CD1c-positive myeloid dendritic cell (primary cell): ENCODE results near the gene GPR137.
"Not testable (repeated sequence)": the region's sequence is repeated elsewhere in the genome, so short reads cannot be mapped to it uniquely, and the experiment has no call there.

Experiments
- DNase-seq: peaks from one replicate; pipeline ENCODE4 v3.0.0-alpha.2; 2016; ENCODE audit errors: extremely low spot score

GPR137 gene

DNA sequence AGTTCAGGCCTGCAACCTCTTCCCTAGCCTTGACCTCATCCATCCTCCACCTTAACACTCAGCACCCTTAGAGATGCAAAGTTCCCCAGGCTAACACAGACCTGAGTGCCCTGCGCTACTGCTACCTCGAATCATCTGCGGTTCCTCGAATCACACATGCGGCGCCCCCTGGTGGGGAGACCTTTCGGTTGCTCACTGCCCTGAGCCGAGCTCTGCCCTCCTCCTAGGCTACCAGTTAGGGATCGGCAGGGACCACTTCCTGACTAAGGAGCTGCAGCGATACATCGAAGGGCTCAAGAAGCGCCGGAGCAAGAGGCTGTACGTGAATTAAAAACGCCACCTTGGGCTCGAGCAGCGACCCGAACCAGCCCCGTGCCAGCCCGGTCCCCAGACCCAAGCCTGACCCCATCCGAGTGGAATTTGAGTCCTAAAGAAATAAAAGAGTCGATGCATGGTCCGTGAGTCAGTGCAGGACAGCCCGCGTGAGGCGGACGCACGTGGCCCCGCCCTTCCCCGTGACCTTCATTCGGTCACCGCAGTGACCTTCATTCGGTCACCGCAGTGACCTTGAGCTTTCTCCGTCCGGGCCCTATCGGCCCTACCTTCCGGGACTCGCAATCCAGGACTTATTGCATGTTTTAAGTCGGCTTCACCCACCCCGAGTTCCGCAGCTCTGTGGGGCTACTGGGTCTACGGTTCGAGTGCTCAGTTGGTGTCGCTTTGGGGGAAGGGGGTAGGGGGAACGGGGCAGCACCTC lies 18.8 kb downstream of the GPR137 start:
- peak; percentile 96 for DNase-seq

DNA sequence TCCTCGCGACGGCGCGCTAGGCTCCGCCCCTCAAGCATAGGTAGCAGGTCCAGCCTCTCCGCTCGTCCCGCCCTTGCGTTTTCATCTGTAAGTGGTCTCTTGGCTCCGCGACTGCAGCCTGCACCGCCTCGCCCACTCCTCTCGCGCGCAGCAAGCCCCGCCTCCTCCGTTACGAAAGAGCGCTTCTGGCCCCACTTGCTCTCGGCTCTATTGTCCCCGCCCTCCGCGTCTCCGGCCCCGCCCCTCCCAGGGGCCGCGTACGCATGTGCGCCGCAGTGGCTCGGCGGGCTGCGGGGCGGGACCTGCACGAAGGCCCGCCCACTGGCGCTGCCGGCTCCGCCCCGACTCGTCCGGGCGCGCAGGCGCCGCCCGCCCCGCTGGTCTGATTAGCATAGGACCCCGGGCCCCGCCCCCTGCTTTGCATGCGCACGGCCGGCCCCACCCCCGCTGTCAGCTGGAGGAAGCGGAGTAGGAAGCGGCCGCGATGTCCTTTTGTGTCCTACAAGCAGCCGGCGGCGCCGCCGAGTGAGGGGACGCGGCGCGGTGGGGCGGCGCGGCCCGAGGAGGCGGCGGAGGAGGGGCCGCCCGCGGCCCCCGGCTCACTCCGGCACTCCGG lies 19.5 kb downstream of the GPR137 start, which contains the start of gene ESRRA:
Gene ESRRA (plus strand): TSS at position 450 of the 616 bp plus-strand sequence. CDS start 1,656 bp downstream, outside the sequence.
- DNase-seq = peak; percentile 100

DNA sequence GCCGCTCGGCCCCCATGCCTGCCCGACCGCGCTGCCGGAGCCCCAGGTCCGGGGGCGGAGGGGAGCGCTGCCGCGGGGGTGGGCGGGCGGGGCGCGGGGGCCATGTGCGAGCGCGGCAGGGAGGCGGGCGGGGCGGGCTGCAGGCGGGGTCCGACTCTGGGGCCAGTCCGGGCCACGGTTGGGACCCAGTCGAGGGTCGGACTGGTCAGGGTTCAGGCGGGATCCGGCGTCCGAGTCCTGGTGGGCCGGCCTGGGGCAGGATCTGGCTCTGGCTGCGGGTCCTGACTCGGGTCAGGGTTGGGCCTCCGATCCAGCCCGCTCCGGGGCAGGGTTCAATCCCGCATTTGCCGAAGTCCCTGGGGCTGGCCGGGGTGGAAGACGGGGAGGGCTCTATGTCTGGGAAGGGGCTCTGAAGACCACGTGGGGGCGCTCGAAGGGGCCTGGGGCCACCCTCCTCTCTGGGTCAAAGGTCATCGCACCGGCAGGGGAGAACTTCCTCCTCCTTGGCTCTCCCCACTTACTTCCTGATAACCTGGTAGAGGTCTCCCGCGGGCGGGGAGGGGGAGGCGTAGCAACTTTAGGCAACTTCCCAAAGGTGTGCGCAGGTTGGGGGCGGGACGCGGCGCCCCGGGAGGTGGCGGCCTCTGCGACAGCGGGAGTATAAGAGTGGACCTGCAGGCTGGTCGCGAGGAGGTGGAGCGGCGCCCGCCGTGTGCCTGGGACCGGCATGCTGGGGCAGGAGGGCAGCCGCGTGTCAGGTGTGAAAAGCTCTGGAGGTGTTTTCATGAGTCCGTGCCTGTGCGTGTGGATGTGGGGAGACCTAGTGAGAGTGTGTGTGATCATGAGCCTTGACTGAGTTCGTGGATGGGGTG lies 20.3 kb downstream of the GPR137 start:
- DNase-seq = peak; percentile 72

DNA sequence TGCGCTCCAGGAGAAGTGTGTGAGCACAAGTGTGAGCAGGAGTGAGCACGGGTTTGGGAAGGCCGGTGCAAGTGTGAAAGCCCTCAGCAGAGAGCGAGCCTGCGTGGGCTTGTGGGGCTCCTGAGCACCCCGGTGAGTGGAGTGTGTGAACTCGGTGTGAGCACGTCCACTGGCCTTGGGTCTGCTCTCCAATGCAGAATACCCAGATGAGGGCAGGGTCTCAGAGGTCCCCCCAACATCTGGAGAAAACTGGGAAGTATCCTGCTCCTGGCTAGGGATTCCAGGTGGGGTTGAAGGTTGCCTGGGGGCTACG lies 20.9 kb downstream of the GPR137 start:
- DNase-seq = no peak

DNA sequence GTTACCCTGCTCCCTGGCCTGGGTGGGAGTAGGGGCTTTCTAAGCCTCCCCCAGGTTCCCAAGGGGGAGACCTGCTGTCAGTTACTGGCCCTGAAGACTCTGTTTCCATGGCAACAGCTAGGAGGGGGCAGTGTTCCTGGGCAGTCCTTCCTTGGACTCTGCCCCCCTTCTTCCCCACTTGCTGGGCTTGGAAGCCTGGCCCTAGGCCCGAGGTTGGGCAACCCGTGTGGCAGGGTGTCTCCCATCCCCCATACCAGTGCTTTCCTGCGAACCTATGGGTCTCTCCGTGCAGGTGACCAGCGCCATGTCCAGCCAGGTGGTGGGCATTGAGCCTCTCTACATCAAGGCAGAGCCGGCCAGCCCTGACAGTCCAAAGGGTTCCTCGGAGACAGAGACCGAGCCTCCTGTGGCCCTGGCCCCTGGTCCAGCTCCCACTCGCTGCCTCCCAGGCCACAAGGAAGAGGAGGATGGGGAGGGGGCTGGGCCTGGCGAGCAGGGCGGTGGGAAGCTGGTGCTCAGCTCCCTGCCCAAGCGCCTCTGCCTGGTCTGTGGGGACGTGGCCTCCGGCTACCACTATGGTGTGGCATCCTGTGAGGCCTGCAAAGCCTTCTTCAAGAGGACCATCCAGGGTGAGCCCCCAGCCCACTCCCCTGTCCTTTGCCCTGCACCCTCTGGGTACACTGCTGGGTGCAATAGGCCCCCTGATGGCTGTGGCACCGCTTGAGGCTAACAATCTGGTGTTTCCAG lies 21.4 kb downstream of the GPR137 start:
- DNase-seq = no peak

DNA sequence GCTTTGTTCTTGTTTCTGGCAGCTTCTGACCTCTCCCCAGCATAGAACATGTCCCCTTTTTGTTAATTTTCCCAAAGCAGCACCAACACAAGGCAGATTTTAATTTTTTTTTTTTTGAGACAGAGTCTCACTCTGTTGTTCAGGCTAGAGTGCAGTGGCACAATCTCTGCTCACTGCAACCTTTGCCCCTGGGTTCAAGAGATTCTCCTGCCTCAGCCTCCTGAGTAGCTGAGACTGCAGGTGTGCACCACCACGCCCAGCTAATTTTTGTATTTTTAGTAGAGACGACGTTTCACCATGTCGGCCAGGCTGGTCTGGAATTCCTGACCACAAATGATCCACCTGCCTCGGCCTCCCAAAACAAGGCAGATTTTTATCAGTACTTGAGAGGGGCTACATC lies 22.1 kb downstream of the GPR137 start:
- DNase-seq = not testable (repeated sequence)

DNA sequence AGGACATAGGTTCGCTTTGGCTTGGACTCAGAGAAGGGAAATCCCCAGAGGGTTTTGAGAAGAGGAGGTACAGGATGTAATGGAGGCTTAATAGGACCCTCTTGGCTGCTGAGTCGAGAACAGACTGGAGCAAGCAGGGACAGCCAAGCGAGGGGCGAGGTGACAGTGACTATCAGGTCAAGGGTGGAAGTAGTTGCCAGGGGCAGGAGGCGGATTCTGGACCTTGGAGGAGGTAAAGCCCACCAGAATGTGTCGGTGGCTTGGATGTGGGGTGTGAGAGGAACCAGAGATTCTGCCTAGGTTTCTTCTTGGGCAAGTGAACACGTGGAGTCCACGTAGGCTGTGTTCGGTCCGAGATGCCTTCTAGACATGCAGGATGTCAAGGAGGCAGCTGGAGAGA lies 27.3 kb downstream of the GPR137 start:
- no peak for DNase-seq

DNA sequence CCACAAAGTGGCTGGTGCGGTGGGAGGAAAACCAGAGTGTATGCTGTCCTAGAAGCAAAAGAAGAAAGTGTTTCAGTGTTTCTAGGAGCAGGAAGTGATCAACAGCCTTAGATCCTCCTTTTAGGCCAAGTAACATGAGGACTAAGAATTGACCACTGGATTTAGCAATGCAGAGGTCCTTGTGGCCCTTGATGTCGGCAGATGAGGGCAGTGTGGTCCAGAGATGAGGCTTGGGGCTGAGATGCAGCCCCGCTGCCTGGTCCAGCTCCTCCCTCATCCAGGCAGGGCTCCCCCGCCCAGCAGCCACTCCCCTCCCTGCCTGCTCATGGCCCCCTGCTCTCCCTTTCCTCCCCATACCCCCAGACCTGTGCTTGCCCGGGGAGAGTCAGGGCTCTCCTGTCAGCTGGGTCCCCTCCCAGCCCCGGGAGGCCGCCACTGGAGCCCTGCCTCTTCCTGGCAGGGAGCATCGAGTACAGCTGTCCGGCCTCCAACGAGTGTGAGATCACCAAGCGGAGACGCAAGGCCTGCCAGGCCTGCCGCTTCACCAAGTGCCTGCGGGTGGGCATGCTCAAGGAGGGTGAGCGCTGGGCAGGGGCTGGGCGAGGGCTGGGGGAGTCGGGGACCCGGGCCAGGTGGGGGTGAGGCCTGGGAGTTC lies 28.0 kb downstream of the GPR137 start:
- no peak for DNase-seq

DNA sequence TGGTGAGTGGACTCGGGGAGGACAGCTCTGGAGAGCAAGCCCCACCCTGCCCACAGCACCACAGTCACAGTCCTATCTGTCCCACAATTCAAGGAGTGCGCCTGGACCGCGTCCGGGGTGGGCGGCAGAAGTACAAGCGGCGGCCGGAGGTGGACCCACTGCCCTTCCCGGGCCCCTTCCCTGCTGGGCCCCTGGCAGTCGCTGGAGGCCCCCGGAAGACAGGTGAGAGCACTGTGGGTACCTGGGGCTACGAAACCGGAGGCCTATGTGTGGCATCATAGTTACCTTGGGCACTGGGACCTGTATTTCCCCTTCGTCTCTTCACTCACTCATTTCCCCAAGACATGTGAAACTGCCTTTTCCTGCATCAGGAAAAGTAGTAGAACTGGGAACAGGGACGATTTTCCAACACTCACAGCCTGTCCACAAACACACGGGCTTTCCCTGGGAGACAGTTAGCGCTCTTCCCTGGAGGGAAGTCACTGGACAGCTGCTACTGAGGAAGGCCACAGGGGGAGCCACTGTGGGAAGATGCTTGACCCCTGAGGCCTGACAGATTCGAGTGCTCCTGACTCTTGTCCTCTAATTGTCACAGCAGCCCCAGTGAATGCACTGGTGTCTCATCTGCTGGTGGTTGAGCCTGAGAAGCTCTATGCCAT lies 28.6 kb downstream of the GPR137 start:
- DNase-seq = no peak

DNA sequence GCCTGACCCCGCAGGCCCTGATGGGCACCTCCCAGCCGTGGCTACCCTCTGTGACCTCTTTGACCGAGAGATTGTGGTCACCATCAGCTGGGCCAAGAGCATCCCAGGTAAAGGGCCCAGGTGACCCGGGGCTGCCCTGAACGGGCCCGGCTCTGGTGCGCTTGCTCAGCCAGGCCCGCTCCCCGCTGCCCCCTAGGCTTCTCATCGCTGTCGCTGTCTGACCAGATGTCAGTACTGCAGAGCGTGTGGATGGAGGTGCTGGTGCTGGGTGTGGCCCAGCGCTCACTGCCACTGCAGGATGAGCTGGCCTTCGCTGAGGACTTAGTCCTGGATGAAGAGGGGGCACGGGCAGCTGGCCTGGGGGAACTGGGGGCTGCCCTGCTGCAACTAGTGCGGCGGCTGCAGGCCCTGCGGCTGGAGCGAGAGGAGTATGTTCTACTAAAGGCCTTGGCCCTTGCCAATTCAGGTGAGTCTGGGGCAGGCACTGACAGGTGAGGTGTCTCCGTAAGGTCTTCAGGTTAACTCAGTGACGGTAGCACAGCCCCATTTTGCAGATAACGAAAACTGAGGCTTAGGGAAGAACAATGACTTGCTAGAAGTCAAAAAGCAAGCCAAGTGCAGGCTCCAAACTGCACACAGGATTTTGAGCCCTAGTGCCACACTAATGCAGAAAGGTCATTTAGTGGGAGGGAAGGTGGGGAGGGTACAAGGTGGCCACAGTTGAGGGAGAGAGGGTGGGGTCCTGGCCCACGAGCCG lies 29.3 kb downstream of the GPR137 start:
- no peak for DNase-seq

DNA sequence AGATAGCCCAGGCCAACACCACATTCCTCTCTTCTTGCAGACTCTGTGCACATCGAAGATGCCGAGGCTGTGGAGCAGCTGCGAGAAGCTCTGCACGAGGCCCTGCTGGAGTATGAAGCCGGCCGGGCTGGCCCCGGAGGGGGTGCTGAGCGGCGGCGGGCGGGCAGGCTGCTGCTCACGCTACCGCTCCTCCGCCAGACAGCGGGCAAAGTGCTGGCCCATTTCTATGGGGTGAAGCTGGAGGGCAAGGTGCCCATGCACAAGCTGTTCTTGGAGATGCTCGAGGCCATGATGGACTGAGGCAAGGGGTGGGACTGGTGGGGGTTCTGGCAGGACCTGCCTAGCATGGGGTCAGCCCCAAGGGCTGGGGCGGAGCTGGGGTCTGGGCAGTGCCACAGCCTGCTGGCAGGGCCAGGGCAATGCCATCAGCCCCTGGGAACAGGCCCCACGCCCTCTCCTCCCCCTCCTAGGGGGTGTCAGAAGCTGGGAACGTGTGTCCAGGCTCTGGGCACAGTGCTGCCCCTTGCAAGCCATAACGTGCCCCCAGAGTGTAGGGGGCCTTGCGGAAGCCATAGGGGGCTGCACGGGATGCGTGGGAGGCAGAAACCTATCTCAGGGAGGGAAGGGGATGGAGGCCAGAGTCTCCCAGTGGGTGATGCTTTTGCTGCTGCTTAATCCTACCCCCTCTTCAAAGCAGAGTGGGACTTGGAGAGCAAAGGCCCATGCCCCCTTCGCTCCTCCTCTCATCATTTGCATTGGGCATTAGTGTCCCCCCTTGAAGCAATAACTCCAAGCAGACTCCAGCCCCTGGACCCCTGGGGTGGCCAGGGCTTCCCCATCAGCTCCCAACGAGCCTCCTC lies 30.2 kb downstream of the GPR137 start:
- DNase-seq = not testable (repeated sequence)

DNA sequence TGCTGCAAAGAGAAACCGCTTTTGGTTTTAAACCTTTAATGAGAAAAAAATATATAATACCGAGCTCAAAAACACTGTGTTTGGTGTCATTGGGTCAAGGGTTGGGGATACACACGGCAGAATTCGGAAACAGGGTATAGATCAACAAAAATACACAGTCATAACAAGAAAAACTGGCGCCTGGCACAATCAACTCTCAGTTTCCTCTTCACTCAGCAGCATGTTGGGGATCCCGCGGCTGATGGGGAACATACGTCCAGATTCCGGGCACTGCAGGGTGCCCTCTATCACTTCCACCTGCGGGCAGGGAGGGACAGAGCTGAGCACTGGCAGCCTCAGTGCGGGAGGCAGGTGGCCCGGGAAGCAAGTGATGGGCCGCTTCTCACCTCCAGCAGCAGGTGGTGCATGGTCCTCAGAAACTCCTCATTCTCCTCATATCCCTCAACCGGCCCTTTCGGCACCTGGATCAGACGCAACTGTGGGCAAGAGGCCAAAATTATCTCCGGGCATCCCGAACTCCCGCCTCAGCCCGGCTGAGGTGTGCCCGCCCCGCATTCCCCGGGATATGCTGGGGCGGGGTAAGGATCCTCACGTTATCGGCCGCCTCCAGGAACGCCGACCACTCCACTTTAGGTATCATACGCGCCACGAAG lies 31.1 kb downstream of the GPR137 start:
- peak; percentile 53 for DNase-seq

DNA sequence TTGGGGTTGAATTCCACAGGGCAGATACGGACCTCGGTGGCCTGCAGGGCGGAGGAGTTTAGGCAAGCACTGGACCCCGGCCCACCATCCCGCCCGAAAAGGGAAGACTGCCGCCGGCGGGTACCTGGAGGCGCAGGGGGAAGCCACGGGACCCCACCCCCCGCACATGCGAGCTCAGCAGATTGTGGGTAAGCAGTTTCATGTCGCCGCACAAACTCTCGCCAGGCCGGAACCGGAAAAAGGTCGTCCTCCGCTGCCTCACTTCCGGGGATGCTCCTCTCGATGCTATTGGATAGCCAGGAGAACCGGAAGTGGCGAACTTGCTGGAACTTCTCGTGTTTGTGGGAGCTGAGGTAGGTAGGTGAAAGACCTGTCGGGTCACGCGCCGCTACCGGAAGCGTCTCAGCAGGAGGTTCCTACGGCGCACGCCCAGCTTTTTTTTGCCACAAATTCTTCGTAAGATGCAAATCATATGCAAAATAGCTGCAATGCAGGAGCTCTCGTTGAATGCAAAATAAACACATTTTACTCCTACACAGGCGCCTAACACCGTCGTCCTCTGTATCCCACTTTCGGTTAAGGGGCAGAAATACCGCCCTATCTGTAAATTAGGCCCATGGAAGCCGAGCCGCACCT lies 31.8 kb downstream of the GPR137 start, which contains the start of gene TRMT112:
Gene TRMT112 (minus strand): TSS at position 235 of the 636 bp plus-strand sequence. CDS start 33 bp downstream, at position 202.
- peak; percentile 99 for DNase-seq

DNA sequence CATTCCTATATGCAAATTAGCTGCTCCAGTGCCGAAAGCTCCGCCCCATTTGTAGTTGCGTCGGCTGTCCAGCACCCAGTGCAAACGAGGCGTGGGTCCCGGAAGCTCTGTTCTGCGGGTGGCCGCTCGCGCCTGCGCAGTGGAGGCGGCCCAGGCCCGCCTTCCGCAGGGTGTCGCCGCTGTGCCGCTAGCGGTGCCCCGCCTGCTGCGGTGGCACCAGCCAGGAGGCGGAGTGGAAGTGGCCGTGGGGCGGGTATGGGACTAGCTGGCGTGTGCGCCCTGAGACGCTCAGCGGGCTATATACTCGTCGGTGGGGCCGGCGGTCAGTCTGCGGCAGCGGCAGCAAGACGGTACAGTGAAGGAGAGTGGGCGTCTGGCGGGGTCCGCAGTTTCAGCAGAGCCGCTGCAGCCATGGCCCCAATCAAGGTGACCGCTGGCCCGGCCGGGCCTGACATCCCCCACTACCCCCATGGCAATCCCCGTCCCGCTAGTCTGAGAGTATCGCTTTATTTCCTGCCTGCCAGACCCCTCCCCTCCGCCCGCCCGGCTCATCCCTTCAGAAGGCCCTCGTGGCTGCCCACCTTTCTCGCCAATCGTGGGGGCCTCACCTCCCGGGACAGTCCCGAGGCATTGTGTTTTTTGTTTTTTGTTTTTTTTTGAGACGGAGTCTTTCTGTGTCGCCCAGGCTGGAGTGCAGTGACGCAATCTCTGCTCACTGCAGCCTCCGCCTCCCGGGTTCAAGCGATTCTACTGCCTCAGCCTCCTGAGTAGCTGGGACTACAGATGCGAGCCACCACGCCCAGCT lies 32.5 kb downstream of the GPR137 start, which contains the start of gene PRDX5:
Gene PRDX5 (plus strand): TSS at position 161 of the 805 bp plus-strand sequence. CDS start 95 bp downstream, at position 256.
- peak; percentile 98 for DNase-seq

DNA sequence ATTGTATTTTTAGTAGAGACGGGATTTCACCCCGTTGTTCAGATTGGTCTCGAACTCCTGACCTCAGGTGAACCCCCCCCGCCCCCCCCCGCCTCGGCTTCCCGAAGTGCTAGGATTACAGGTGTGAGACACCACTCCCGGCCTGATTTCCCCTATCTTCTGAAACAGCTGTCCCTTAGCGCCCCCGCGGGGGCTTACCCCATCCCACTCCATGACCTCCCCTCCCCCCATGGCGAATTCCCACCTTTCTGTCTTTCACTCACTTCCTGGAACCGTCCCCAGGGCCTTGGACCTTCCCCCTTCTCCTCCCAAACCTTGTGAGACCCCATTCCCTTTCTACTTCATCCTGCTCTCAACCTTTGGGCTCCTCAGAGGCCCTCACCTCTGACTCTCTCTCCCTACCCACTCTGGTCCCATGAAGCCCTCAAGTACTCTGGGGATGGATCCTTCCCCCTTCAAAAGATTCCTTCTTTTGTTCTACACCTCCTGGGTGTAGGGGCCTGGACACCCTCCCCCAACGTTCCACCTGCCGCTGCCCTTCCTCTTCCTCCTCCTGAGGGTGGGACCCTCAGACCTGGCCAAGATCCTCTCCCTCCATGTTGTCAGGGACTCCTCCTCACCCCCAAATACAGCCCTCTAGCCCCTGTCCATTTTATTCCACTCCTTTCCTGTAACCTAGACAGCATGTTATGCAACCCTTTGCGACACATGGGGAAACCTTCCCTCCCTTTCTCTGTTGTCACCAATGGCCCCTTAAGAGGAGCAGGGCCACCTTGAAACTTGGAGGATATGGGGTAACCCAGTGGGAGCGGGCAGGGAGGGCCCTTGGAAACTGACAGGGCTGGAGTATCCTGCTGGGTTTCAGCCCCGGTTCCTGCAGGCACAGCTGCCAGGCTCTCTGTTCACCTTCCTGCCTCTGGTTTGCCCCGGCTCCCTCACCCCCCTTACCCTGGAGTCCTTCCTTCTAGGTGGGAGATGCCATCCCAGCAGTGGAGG lies 33.4 kb downstream of the GPR137 start:
- no peak for DNase-seq

DNA sequence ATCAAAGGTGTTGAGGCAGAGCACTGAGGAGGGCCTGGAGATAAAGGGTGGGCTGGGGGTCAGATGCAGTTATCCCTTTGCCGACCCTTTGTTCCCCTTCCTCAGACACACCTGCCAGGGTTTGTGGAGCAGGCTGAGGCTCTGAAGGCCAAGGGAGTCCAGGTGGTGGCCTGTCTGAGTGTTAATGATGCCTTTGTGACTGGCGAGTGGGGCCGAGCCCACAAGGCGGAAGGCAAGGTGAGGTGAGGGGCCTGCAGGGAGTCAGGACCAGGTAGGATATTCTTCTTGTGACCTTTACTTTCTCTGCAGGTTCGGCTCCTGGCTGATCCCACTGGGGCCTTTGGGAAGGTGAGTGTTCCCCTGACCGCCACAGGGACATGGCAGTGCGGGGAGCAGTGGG lies 34.9 kb downstream of the GPR137 start:
- no peak for DNase-seq
